HepG2 (cell line): ENCODE results near the gene C1QBP. TPM values are rescaled to one million over a fixed set of nuclear protein-coding genes. Genes with fewer than 3 reads are reported as not detected.

ENCODE experiments used
- BCLAF1 ChIP-seq: fragments of 450-650 bp; IDR thresholded peaks from 2 replicates; pipeline ENCODE4 v1.6.1; 2017; ENCODE audit warnings: mild to moderate bottlenecking
- CC2D1A ChIP-seq: sonication (generic); formaldehyde crosslinking; IDR thresholded peaks from 2 replicates; pipeline ENCODE4 v1.8.1; 2023; ENCODE audit warnings: mild to moderate bottlenecking, missing genetic modification reagents
- CHD2 ChIP-seq: IDR thresholded peaks from 2 replicates; pipeline ENCODE4 v1.6.1; 2011; ENCODE audit warnings: low read depth, low read length, improper control_type of control experiment
- GABPB1 ChIP-seq: IDR thresholded peaks from 2 replicates; pipeline ENCODE4 v1.6.1; 2016; ENCODE audit warnings: mild to moderate bottlenecking, missing genetic modification reagents, moderate library complexity, missing compliant biosample characterization
- HOXA3 ChIP-seq: sonication (generic); formaldehyde crosslinking; IDR thresholded peaks from 2 replicates; pipeline ENCODE4 v1.5.0; 2020; ENCODE audit warnings: missing genetic modification reagents
- NPAS2 ChIP-seq: sonication (generic); formaldehyde crosslinking; IDR thresholded peaks from 2 replicates; pipeline ENCODE4 v1.8.0; 2022; ENCODE audit warnings: mild to moderate bottlenecking, missing genetic modification reagents, borderline replicate concordance
- RAD51 ChIP-seq: fragments of 450-650 bp; IDR thresholded peaks from 2 replicates; pipeline ENCODE4 v1.6.1; 2016; ENCODE audit warnings: borderline replicate concordance
- SAP130 ChIP-seq: IDR thresholded peaks from 2 replicates; pipeline ENCODE4 v1.6.1; 2016; ENCODE audit warnings: low read depth
- SRSF1 ChIP-seq: fragments of 200-400 bp; formaldehyde crosslinking; optimal IDR thresholded peaks from 2 replicates; pipeline ENCODE3; 2017; ENCODE audit warnings: mild to moderate bottlenecking, low read depth, low read length, moderate library complexity
- ZNF234 ChIP-seq: sonication (generic); formaldehyde crosslinking; conservative IDR thresholded peaks from 2 replicates; pipeline ENCODE4 v1.5.1; 2020; ENCODE audit warnings: mild to moderate bottlenecking, missing genetic modification reagents
- ZNF619 ChIP-seq: sonication (generic); formaldehyde crosslinking; IDR thresholded peaks from 2 replicates; pipeline ENCODE4 v1.4.0; 2020; ENCODE audit warnings: mild to moderate bottlenecking, missing genetic modification reagents
- polyA plus RNA-seq, 8 experiments: library from polyadenylated mRNA; depleted of rRNA in 3 of 8; stranded (reverse) in 7 of 8; unstranded in 1 of 8; fragments of >200 nt; fragmentation: Illumina TruSeq in 4 of 8; extraction: Trizol in 4 of 8; gene quantifications; 2 replicates each; pipeline versions ENCODE4 v1.2.1 to v1.2.3, GENCODE V29; 2011 to 2016; ENCODE audit warnings: low read depth in 4 of 8, missing spikeins in 1 of 8, mixed read lengths in 1 of 8; ENCODE audit not compliant: insufficient read depth in 1 of 8
- total RNA-seq, 5 experiments: library from RNA; depleted of rRNA; stranded (reverse); fragments of >200 nt; fragmentation: Illumina TruSeq; extraction: Trizol; gene quantifications; 2 replicates each; pipeline ENCODE4 v1.2.3, GENCODE V29; 2016; ENCODE audit warnings: low read depth in 1 of 5
- TF ChIP-seq, protein P1 (sequence below): sonication (generic); formaldehyde crosslinking; IDR thresholded peaks from 2 replicates; pipeline ENCODE4 v1.4.0; 2020; ENCODE audit warnings: mild to moderate bottlenecking, missing genetic modification reagents
- TF ChIP-seq, protein P2 (sequence below): IDR thresholded peaks from 2 replicates; pipeline ENCODE4 v1.6.1; 2016; ENCODE audit warnings: low read depth, missing genetic modification reagents, missing compliant biosample characterization

The C1QBP gene
- total and polyA plus RNA-seq, 2 of the 13 experiments (the other 11 are each of a cell fraction or from before 2014, with no cell fraction given), result 219 to 680 TPM

DNA sequence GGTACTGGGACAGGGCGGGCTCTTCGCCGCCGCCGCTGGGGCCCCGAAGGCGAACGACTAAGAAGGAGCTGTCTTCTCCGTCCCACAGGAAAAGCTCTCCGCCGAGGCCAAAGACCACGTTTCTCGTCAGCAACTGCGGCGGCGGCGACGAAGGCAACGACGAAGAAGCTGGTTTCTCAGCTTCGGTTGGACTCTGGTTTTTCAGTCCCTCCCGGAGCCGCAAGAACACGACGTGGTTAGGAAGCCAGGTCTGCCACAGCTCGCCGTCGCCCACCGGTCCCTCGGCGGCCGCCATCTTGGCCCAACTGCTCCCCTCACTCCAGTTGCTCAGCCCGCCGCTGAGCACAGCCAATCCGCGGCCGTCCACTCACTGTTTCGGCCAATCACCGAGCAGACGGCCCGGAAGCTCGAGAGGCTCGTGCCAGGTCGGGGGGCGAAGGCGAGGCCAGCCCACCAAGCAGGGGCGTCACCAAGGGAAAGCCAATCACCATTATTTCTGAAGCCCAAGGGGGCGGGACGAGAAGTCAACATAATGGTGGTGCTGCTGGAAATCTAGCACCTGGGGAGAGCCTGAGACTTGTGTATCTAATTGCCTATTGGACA lies 19.5 kb downstream of the C1QBP start, which contains the start of gene NUP88 (continued):
- TF ChIP-seq, protein P1, sequence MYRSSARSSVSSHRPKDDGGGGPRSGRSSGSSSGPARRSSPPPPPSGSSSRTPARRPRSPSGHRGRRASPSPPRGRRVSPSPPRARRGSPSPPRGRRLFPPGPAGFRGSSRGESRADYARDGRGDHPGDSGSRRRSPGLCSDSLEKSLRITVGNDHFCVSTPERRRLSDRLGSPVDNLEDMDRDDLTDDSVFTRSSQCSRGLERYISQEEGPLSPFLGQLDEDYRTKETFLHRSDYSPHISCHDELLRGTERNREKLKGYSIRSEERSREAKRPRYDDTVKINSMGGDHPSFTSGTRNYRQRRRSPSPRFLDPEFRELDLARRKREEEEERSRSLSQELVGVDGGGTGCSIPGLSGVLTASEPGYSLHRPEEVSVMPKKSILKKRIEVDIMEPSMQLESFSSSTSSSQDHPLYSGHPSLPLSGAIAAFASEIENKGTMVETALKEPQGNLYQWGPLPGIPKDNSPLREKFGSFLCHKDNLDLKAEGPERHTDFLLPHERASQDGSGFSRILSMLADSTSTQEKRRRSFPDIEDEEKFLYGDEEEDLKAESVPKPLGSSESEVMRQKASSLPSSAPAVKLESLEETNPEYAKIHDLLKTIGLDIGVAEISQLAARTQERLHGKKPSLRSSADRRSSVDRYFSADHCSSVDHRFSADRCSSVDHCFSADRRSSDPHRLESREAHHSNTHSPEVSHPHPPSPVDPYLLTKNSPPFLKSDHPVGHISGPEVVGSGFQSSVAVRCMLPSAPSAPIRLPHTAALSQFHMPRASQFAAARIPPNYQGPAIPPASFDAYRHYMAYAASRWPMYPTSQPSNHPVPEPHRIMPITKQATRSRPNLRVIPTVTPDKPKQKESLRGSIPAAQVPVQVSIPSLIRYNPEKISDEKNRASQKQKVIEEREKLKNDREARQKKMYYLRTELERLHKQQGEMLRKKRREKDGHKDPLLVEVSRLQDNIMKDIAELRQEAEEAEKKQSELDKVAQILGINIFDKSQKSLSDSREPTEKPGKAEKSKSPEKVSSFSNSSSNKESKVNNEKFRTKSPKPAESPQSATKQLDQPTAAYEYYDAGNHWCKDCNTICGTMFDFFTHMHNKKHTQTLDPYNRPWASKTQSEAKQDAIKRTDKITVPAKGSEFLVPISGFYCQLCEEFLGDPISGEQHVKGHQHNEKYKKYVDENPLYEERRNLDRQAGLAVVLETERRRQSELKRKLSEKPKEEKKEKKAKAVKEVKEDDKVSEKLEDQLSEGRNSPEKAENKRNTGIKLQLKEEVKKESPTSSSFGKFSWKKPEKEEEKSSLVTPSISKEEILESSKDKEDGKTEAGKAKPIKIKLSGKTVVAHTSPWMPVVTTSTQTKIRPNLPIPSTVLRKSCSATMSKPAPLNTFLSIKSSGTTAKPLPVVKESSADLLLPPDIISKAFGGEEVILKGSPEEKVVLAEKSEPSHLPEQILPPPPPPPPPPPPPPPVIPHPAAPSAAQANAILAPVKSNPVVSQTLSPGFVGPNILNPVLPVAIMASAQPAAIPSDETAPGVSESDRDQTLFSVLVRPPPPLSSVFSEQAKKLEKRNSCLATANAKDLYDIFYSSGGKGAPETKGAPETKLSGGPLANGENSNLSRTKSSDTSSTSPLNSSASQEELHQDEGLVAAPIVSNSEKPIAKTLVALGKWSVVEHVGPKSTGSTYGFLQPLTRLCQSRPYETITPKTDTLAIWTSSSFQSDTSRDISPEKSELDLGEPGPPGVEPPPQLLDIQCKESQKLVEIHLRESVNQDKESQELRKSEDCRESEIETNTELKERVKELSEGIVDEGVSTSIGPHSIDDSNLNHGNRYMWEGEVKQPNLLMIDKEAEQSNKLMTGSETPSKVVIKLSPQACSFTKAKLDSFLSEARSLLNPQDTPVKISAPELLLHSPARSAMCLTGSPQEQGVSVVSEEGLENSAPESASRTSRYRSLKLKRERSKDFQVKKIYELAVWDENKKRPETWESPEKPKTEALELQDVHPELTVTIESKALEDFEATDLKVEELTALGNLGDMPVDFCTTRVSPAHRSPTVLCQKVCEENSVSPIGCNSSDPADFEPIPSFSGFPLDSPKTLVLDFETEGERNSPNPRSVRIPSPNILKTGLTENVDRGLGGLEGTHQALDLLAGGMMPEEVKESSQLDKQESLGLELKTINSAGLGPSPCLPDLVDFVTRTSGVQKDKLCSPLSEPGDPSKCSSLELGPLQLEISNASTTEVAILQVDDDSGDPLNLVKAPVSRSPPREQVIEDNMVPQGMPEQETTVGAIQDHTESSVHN (CRISPR knock-in tag), result no peak
- TF ChIP-seq SRSF1 (peak; percentile 86), ZNF619 (CRISPR knock-in tag) (0 out of 2 replicates have a peak, but pooled peaks have one; percentile 40), ZNF234 (CRISPR knock-in tag) (no peak), GABPB1 (CRISPR knock-in tag) (peak; percentile 97), BCLAF1 (no peak), CC2D1A (CRISPR knock-in tag) (no peak), RAD51 (no peak), NPAS2 (no peak), CHD2 (0 out of 2 replicates have a peak, but pooled peaks have one; percentile 36), HOXA3 (CRISPR knock-in tag) (peak; percentile 81; the same call in 1 of the 2 replicates), SAP130 (CRISPR knock-in tag) (peak; percentile 69; the same call in 1 of the 2 replicates)
- TF ChIP-seq, protein P2, sequence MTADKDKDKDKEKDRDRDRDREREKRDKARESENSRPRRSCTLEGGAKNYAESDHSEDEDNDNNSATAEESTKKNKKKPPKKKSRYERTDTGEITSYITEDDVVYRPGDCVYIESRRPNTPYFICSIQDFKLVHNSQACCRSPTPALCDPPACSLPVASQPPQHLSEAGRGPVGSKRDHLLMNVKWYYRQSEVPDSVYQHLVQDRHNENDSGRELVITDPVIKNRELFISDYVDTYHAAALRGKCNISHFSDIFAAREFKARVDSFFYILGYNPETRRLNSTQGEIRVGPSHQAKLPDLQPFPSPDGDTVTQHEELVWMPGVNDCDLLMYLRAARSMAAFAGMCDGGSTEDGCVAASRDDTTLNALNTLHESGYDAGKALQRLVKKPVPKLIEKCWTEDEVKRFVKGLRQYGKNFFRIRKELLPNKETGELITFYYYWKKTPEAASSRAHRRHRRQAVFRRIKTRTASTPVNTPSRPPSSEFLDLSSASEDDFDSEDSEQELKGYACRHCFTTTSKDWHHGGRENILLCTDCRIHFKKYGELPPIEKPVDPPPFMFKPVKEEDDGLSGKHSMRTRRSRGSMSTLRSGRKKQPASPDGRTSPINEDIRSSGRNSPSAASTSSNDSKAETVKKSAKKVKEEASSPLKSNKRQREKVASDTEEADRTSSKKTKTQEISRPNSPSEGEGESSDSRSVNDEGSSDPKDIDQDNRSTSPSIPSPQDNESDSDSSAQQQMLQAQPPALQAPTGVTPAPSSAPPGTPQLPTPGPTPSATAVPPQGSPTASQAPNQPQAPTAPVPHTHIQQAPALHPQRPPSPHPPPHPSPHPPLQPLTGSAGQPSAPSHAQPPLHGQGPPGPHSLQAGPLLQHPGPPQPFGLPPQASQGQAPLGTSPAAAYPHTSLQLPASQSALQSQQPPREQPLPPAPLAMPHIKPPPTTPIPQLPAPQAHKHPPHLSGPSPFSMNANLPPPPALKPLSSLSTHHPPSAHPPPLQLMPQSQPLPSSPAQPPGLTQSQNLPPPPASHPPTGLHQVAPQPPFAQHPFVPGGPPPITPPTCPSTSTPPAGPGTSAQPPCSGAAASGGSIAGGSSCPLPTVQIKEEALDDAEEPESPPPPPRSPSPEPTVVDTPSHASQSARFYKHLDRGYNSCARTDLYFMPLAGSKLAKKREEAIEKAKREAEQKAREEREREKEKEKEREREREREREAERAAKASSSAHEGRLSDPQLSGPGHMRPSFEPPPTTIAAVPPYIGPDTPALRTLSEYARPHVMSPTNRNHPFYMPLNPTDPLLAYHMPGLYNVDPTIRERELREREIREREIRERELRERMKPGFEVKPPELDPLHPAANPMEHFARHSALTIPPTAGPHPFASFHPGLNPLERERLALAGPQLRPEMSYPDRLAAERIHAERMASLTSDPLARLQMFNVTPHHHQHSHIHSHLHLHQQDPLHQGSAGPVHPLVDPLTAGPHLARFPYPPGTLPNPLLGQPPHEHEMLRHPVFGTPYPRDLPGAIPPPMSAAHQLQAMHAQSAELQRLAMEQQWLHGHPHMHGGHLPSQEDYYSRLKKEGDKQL, result no peak
